Kidney tubule cell (primary cell): ENCODE data around the gene RBBP9.
"Not testable (repeated sequence)": the region's sequence is repeated elsewhere in the genome, so short reads cannot be mapped to it uniquely, and the experiment has no call there.

Source experiments
- DNase-seq: peaks from one replicate; pipeline ENCODE4 v3.0.0-alpha.2; 2018; ENCODE audit warnings: low spot score

Gene RBBP9

GRCh38 chr20:18496740-18497592 lies at the start of gene RBBP9:
Gene RBBP9 (minus strand): TSS chr20:18497225. CDS start chr20:18497167, 58 bp downstream.
- DNase-seq = peak; percentile 86

DNA sequence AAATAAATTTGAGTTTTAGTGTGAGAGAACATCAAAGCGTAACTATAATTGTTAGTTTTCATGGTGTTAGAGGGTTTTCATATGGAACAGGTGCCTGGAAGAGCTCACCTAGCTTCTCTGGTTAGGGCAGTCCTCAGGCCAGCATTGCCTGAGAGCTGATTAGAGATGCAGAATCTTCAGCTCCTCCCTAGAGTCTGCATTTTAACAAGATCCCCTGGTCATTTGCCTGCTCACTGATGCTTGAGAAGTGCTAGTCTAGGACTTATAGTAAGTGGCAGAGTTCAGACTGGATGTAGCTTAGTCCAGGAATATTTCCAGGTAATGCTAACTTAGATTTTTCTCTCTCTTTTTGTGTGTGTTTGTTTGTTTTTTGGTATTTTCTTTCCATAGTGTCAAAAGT lies 48.5 kb upstream of the RBBP9 start:
- no peak for DNase-seq

GRCh38 chr20:18543932-18544331 lies 46.9 kb upstream of the RBBP9 start:
- DNase-seq = no peak

DNA sequence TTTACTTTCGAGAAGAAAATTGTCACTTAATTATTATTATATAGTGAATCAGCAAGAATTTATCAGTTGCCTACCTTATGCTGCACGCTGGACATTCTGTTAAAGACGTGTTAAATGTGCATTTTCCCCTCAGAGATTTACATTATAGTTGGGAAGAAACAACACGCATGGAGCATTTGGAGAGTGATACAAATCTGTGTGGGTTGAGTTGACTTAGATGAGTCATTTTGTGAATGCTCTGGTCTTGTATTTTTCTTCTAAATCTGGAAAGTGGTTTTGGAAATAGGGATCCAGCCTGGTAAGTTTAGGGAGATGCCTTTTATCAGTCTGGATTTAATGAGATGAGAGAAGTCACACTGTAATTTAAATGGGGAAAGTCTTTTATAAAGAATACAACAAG lies 46.2 kb upstream of the RBBP9 start:
- DNase-seq = no peak

GRCh38 chr20:18541741-18542140 lies 44.7 kb upstream of the RBBP9 start:
- peak; percentile 92 for DNase-seq

DNA sequence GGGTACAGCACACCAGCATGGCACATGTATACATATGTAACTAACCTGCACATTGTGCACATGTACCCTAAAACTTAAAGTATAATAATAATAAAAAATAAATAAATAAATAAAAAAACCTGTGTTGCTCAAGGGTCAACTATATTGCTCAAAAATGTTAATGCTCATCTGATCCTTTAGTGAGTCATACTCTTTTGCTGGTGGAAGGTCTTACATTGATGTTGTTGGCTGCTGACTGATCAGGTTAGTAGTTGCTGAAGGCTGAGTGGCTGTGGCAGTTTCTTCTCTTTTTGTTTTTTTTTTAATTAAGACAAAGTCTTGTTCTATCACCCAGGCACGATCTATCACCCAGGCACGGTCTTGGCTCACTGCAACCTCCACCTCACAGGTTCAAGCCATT lies 40.6 kb upstream of the RBBP9 start:
- DNase-seq = peak; percentile 46

- no peak for DNase-seq
Measured at GRCh38 chr20:18533978-18534644, 37.1 kb upstream of the RBBP9 start.

DNA sequence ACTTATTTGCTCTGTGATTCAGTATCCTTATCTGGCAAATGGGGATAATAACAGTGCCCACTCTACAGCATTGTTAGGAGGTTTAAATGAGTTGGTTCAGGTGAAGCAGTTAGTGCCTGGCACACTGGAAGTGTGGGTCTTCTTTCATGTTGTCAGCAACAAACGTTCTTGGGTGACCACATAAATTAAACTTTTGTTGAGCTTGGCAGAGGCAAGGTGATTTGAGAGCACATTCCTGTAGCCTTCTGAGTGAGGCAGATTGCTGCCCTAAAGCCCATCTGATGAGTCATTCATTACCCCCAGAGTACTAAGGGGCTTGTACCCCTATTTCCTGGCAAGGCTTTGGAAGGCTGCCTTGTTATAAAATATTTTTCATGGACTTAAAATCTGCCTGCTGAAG lies 36.5 kb upstream of the RBBP9 start:
- peak; percentile 35 for DNase-seq

DNA sequence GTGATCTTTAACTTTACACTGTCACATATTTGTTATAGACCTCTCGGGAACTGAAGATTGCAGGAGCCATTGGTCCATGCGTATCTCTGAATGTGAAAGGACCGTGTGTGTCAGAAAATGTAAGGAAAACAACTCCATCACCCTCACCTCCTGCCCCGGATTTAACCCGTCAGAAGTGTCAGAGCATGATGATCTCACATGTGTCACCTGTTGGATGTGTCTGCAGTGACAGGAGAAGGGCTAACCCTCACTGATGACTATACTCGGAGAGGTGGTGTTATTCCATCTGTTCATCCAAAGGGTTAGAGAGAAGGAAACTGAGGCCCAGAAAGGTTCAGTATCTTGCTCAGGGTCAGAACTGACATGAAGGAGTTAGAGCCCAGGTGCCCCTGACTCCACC lies 35.6 kb upstream of the RBBP9 start:
- DNase-seq = no peak

GRCh38 chr20:18529041-18529440 lies 32.0 kb upstream of the RBBP9 start:
- DNase-seq = no peak

GRCh38 chr20:18527836-18528235 lies 30.8 kb upstream of the RBBP9 start:
- DNase-seq = peak; percentile 80

GRCh38 chr20:18527339-18527738 lies 30.3 kb upstream of the RBBP9 start:
- no peak for DNase-seq

DNA sequence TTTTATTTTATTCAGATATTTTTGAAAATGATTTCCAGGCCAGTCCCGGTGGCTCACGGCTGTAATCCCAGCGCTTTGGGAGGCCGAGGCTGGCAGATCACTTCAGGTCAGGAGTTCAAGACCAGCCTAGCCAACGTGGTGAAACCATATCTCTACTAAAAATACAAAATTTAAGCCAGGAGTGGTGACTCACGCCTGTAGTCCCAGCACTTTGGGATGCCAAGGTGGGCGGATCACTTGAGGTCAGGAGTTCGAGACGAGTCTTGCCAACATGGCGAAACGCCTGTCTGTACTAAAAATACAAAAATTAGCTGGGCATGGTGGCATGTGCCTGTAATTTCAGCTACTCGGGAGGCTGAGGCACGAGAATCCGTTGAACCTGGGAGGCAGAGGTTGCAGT lies 29.7 kb upstream of the RBBP9 start:
- DNase-seq = not testable (repeated sequence)

DNA sequence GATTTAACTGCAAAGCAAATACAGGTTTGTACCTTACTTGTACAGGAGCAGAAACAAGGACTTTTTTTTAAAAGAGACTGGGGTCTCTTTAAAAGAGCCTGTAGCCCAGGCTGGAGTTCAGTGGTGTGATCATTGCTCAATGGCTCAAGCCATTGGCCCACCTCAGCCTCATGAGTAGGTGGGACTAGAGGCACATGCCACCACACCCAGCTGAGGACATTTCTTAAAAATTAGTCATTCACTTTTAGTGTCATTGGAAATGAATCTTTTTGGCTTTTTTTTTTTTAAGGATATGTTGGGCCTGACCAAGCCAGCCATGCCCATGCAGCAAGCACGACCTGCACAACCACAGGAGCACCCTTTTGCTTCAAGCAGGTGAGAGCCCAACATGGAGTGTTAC lies 27.6 kb upstream of the RBBP9 start:
- peak; percentile 78 for DNase-seq

DNA sequence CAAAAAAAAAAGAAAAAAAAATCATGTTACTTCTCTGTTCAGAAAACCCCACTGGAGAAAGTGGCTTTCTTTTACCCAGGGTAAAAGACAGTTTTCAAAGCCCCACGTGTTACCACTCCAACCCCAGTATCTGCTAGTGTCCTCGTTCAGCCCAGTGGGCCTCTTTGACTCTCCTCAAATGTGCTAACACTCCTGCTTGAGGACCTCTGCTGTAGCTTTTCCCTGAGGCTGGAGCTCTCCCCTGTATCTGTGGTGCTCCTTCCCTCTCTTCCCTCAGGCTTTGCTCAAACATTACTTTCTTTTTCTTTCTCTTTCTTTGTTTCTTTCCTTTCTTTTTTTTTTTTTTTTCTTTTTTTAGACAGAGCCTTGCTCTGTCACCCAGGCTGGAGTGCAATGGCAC lies 26.0 kb upstream of the RBBP9 start:
- no peak for DNase-seq

DNA sequence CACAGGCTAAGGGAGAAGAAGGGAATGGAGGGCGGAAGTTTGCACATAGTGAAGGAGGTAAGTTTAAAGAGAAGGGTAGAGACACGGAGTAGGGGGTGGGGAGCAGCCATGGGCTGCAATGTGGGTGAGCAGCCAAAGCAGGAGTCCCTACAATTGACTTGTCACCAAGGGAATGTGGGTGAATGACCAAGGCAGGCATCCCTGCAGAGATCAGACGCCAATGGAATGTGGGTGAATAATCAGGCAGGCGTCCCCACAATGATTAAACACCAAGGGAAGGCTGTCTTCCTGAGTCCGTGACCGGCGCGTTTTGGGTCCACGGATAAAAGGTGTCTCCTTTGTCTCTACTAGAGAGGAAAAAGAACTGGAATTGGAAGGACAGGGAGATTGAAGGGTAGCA lies 25.0 kb upstream of the RBBP9 start:
- peak; percentile 82 for DNase-seq

GRCh38 chr20:18515973-18516372 lies 18.9 kb upstream of the RBBP9 start:
- DNase-seq = no peak

GRCh38 chr20:18514127-18514526 lies 17.1 kb upstream of the RBBP9 start:
- DNase-seq = no peak

- no peak for DNase-seq
Measured at GRCh38 chr20:18513208-18513607, 16.2 kb upstream of the RBBP9 start.

DNA sequence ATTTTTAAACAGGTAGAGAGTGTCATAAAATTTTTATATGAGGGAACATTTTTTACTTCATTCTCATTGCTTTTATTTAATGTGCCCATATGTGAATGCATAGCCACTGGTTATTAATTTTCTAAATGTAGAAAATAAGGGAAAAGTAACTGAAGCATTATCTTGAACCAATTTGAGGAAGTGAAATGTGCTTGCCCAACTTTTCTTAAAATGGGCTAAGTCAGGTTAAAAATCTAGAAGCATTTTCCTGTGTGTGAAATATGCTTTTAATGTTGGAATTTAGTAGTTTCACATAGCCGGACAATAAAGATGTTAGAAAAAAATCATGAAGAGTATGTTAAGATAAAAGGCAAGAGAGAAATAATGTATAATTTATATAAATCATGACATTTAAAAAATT lies 14.5 kb upstream of the RBBP9 start:
- DNase-seq = no peak

DNA sequence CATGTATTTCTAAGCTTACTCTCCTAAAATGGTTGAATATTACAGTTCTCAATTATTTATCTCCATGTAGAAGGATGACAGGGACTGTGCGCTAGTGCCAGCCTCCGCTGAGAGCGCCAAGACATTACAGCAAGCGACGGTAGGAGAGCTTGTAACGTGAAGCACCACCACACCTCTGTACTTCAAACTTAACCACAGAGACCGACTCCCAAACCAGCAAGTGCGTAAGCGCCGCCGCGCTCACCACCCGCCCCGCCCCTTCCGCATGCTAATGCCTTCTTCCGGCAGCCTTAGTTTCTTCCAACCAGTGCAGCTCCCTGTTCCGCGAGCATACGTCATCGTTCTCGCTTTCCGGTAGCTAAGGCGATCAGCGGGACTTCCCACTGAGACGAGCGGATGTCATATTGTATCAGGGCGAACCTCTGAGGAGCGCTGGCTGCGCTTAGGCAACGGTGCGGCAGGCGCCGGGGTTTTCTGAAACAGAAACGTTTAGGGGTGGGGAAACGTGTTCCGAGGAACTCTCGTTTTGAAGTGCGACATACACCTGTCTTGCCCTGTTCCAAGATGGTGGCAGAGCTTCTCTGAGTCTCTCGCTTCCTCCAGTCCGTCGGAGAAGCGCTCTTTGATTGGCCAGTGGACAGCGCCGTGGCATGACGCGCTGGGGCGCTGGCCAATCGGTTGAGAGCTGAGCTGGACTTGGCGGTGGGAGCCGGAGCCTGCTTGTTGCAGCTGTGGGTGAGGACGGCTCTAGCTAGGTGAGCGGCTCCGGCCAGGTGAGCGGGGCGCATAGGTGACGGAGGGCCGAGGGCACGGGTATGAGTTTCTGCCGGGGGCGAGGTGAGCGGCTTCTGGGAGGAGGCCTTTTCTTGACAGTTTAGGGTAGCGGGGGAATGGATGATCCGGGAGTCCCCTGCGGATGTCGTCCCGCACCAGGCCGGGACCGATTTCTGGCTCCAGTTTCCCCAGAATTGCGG lies 10.5 kb upstream of the RBBP9 start, which contains the start of gene SEC23B:
Gene SEC23B, plus strand, starts transcription at position 723 of the 974 bp plus-strand sequence. CDS start 2,896 bp downstream, outside the sequence.
- peak; percentile 98 for DNase-seq

DNA sequence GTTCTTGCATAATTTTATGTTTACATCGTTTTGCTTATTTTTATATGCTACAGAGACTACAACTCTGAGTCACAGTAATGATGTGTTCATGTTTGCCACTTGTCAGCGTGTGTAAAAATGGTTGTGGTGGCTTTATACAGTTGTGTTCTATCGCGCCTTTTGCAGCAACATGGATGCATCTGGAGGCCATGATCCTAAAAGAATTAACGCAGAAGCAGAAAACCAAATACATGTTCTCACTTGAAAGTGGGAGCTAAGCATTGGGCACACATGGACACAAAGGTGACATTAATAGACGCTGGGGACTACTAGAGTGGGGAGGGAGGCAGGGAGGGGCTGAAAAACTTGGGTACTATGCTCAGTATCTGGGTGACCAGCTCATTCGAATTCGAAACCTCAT lies 9.7 kb upstream of the RBBP9 start:
- no peak for DNase-seq
